T1000 (cell line): ENCODE measurements around the gene PTPRN2.

Experiments
- DNase-seq: peaks from one replicate; lab custom pipeline; 2025; ENCODE audit warnings: mixed read lengths; lab: John Stamatoyannopoulos, UW

PTPRN2 gene

GRCh38 chr7:158401295-158401694 lies 186.3 kb downstream of the PTPRN2 start:
- DNase-seq = no peak

- no peak for DNase-seq
Observed at GRCh38 chr7:158400601-158401225, 186.9 kb downstream of the PTPRN2 start.

- DNase-seq = no peak
Observed at GRCh38 chr7:158399762-158400161, 187.9 kb downstream of the PTPRN2 start.

- no peak for DNase-seq
Observed at GRCh38 chr7:158398750-158399149, 188.9 kb downstream of the PTPRN2 start.

GRCh38 chr7:158397885-158398284 lies 189.7 kb downstream of the PTPRN2 start:
- no peak for DNase-seq

- DNase-seq = no peak
Observed at GRCh38 chr7:158396982-158397862, 190.4 kb downstream of the PTPRN2 start.

GRCh38 chr7:158396301-158396905 lies 191.2 kb downstream of the PTPRN2 start:
- DNase-seq = no peak

- DNase-seq = no peak
Observed at GRCh38 chr7:158395780-158396278, 191.8 kb downstream of the PTPRN2 start.

- no peak for DNase-seq
Observed at GRCh38 chr7:158395349-158395748, 192.3 kb downstream of the PTPRN2 start.

GRCh38 chr7:158394936-158395335 lies 192.7 kb downstream of the PTPRN2 start:
- no peak for DNase-seq

- DNase-seq = no peak
Observed at GRCh38 chr7:158393926-158394625, 193.5 kb downstream of the PTPRN2 start.

GRCh38 chr7:158392251-158392650 lies 195.4 kb downstream of the PTPRN2 start:
- no peak for DNase-seq

- no peak for DNase-seq
Observed at GRCh38 chr7:158391541-158391940, 196.1 kb downstream of the PTPRN2 start.

GRCh38 chr7:158391141-158391540 lies 196.5 kb downstream of the PTPRN2 start:
- no peak for DNase-seq

- no peak for DNase-seq
Observed at GRCh38 chr7:158390460-158390859, 197.2 kb downstream of the PTPRN2 start.

- no peak for DNase-seq
Observed at GRCh38 chr7:158389514-158390425, 197.9 kb downstream of the PTPRN2 start.

GRCh38 chr7:158388928-158389327 lies 198.7 kb downstream of the PTPRN2 start:
- DNase-seq = no peak

- no peak for DNase-seq
Observed at GRCh38 chr7:158388072-158388471, 199.6 kb downstream of the PTPRN2 start.

- no peak for DNase-seq
Observed at GRCh38 chr7:158387546-158387891, 200.1 kb downstream of the PTPRN2 start.

- DNase-seq = no peak
Observed at GRCh38 chr7:158386866-158387545, 200.6 kb downstream of the PTPRN2 start.

- DNase-seq = no peak
Observed at GRCh38 chr7:158386355-158386618, 201.3 kb downstream of the PTPRN2 start.
